ENCODE measurements around the gene LAPTM5. TPM values are rescaled to one million over a fixed set of nuclear protein-coding genes. Genes with fewer than 3 reads are reported as not detected.

The LAPTM5 gene
- total and polyA plus RNA-seq, 2 of the 8 experiments (the other 6 are each of a cell fraction or from before 2014, with no cell fraction given): 0.37 to 1.4 TPM

DNA sequence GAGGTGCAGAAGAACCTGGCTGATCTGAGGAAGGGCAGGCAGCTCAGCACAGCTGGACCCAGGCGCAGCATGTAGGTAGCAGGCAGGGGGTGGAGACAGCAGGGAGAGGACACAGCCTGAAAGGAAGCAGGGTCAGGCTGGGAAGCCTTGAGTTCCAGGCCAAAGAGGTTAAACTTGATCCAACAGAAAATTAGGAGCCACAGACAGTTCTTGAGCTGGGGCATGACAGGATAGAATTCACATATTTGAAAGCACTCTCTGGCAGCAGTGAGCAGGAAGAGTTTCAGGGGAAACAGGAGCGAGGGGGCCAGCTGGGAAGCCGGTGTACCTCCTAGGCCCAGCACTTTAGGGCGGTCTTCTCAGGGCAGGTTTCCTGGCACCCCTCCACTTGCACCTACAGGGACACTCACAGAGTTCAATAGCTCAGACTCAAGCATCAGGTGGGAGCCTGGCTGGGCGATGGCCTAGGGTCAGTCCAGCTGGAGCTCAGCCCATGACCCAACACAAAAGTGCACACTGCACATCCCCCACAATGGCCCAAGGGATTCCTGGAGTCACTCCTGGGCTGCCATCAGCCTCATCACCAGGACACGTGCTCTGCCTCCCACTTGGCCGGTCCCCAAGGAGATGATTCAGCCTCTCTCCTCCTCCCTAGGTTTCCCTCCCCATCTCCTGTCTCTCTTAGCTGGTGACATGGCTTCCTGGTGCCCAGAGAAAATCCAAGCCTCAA, 56.9 kb downstream of the LAPTM5 start:
- CTCF ChIA-PET (ENCODE audit: partially characterized antibody): interaction anchor here (0.6 to 1.3 kb wide), 2 partner anchors 15 kb away, joined by 3 read pairs; no protein-coding TSS in a partner anchor
- Histone ChIP-seq H2BK20ac (ENCODE audit: low read length) (no peak overlapping the region), H3K4me2 (ENCODE audit: insufficient read depth in 1 of 2, low read depth in 2 of 2, low read length in 2 of 2) (no peak overlapping the region), H4K20me1 (replicated peaks in 1 of 2; ENCODE audit: control insufficient read depth in 1 of 2, insufficient read depth in 2 of 2, low read length in 2 of 2) (peaks cover 0 to 3% of the 10 kb centered on the region in 2 experiments), H2AK5ac (ENCODE audit: low read depth, low read length) (no peak overlapping the region), H4K91ac (replicated peaks; ENCODE audit: insufficient read length, low read length) (no peak overlapping the region), H3K79me2 (ENCODE audit: control insufficient read depth in 1 of 2, insufficient read depth in 2 of 2, low read length in 2 of 2) (no peaks in the 10 kb centered on the region), H2AFZ (ENCODE audit: low read length) (no peak overlapping the region), H3K9ac (replicated peaks in 1 of 4; ENCODE audit: extremely low read depth in 1 of 4, low read depth in 3 of 4, low read length in 3 of 4) (no peak overlapping the region), H2BK5ac (ENCODE audit: low read depth, low read length) (no peak overlapping the region), H3K18ac (ENCODE audit: extremely low read depth, low read length) (no peak overlapping the region), H4K8ac (ENCODE audit: extremely low read depth, insufficient read depth, low read length) (no peak overlapping the region), H3K23ac (ENCODE audit: insufficient read length) (no peak overlapping the region), H3K23me2 (ENCODE audit: low read depth, low read length) (peaks cover 11% of the 10 kb centered on the region; the same call in 1 of the 2 replicates), H3K9me3 (ENCODE audit: insufficient read depth in 2 of 2, low read depth in 1 of 2, low read length in 1 of 2) (no peaks in the 10 kb centered on the region), H3K79me1 (ENCODE audit: low read depth, low read length) (no peaks in the 10 kb centered on the region), H2BK120ac (replicated peaks; ENCODE audit: low read depth, low read length) (no peak overlapping the region), H3K36me3 (ENCODE audit: control insufficient read depth in 2 of 4, insufficient read depth in 4 of 4, low read length in 3 of 4) (no peaks in the 10 kb centered on the region), H3K27me3 (replicated peaks in 1 of 4; ENCODE audit: control insufficient read depth in 3 of 4, extremely low read depth in 1 of 4, insufficient read depth in 3 of 4, low read length in 3 of 4) (no peaks in the 10 kb centered on the region), H4K5ac (ENCODE audit: insufficient read length, low read depth, low read length) (no peak overlapping the region), H3K56ac (replicated peaks; ENCODE audit: insufficient read length, low read depth, low read length) (no peak overlapping the region), H3K4me3 (ENCODE audit: extremely low read depth in 1 of 4, insufficient read depth in 2 of 4, low read depth in 3 of 4, low read length in 4 of 4) (no peak overlapping the region), H3K27ac (ENCODE audit: low read depth, low read length) (no peak overlapping the region), H3K4me1 (replicated peaks in 1 of 4; ENCODE audit: control insufficient read depth in 3 of 4, insufficient read depth in 4 of 4, low read length in 3 of 4) (peaks cover 0 to 3% (median 0%) of the 10 kb centered on the region in 4 experiments; a peak in 3 of 7 replicates), H2BK12ac (ENCODE audit: low read depth, low read length) (no peak overlapping the region), H3K14ac (ENCODE audit: insufficient read length) (no peak overlapping the region), H3K4ac (replicated peaks; ENCODE audit: insufficient read length, low read depth, low read length) (no peak overlapping the region), H2BK15ac (ENCODE audit: low read length) (no peak overlapping the region)
- FAIRE-seq (no peak), DNase-seq (ENCODE audit: low read depth in 1 of 2, low spot score in 2 of 2) (no peak)
- WGBS, 2 experiments (ENCODE audit: extremely low coverage in 1 of 2, insufficient coverage in 1 of 2, insufficient read length in 1 of 2, insufficient replicate concordance in 2 of 2, low coverage in 1 of 2, low lambda C conversion rate in 2 of 2, missing lambda C conversion rate in 1 of 2): 85% methylated on average over 7 of the region's 7 CpGs; no CpG with 5 or more reads in 1 of the 2 experiments
- POLR2A ChIA-PET (ENCODE audit: partially characterized antibody): no interaction called here
- no peak for TF ChIP-seq RNF2 (IDR thresholded peaks at IDR 0.05; ENCODE audit: borderline replicate concordance, low read depth, low read length, missing control alignments, poor library complexity, severe bottlenecking)
- TF ChIP-seq RBBP5 (IDR thresholded peaks at IDR 0.05; ENCODE audit: borderline replicate concordance, low read depth, low read length): no peak
- TF ChIP-seq PHF8 (conservative IDR thresholded peaks at IDR 0.05; ENCODE audit: low read depth, low read length): no peak
- TF ChIP-seq NANOG (IDR thresholded peaks at IDR 0.05; ENCODE audit: insufficient read depth, low read depth, low read length, poor library complexity, severe bottlenecking): no peak
- TF ChIP-seq CHD1 (IDR thresholded peaks at IDR 0.05; ENCODE audit: low read depth, low read length): no peak
- no peak for TF ChIP-seq JUN (IDR thresholded peaks at IDR 0.05; ENCODE audit: low read depth, low read length)
- no peak for TF ChIP-seq KDM4A (IDR thresholded peaks at IDR 0.05; ENCODE audit: low read depth, low read length, severe bottlenecking)
- TF ChIP-seq, protein P1, sequence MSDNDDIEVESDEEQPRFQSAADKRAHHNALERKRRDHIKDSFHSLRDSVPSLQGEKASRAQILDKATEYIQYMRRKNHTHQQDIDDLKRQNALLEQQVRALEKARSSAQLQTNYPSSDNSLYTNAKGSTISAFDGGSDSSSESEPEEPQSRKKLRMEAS (IDR thresholded peaks at IDR 0.05): no peak
- no peak for TF ChIP-seq FOSL1 (IDR thresholded peaks at IDR 0.05; ENCODE audit: insufficient read depth, low read depth, low read length)
- TF ChIP-seq MAFK (IDR thresholded peaks at IDR 0.05; ENCODE audit: low read depth, low read length): no peak
- TF ChIP-seq CREB1 (IDR thresholded peaks at IDR 0.05): no peak
- TF ChIP-seq POLR2AphosphoS5 (IDR thresholded peaks at IDR 0.05; ENCODE audit: low read depth, low read length): no peak
- no peak for TF ChIP-seq CHD2 (IDR thresholded peaks at IDR 0.05; ENCODE audit: low read length)
